Skeletal muscle satellite cell (primary cell): ENCODE results near the gene TSPAN4.

ENCODE experiments used
- H3K27me3 ChIP-seq: 2 replicates; pipeline ENCODE4 v1.7.0; 2013; ENCODE audit warnings: low read length; ENCODE audit not compliant: control insufficient read depth, insufficient read depth
- H3K36me3 ChIP-seq: 2 replicates; pipeline ENCODE4 v1.7.0; 2013; ENCODE audit warnings: mild to moderate bottlenecking, control low read depth, low read length; ENCODE audit not compliant: insufficient read depth
- H3K4me1 ChIP-seq: 2 replicates; pipeline ENCODE4 v1.7.0; 2013; ENCODE audit warnings: low read length; ENCODE audit not compliant: control insufficient read depth, insufficient read depth
- H3K4me2 ChIP-seq: 2 replicates; pipeline ENCODE4 v1.7.0; 2013; ENCODE audit warnings: mild to moderate bottlenecking, low read length
- H3K4me3 ChIP-seq: 2 replicates; pipeline ENCODE4 v1.7.0; 2013; ENCODE audit warnings: low read length
- H3K9ac ChIP-seq: 2 replicates; pipeline ENCODE4 v1.7.0; 2013; ENCODE audit warnings: mild to moderate bottlenecking, low read depth, low read length, moderate library complexity
- H3K9me3 ChIP-seq: replicated peaks from 2 replicates; pipeline ENCODE4 v1.7.0; 2013; ENCODE audit warnings: mild to moderate bottlenecking, control low read depth, low read length

Gene TSPAN4

GRCh38 chr11:894575-895201, 52.0 kb downstream of the TSPAN4 start:
- Histone ChIP-seq H3K27me3 (no peaks in the 10 kb centered on the region), H3K9ac (no peak overlapping the region), H3K4me3 (no peak overlapping the region), H3K4me1 (no peaks in the 10 kb centered on the region), H3K9me3 (no peaks in the 10 kb centered on the region), H3K36me3 (peaks cover 13% of the 10 kb centered on the region), H3K4me2 (no peak overlapping the region)

GRCh38 chr11:895331-896110, 52.9 kb downstream of the TSPAN4 start:
- Histone ChIP-seq H3K4me2 (no peak overlapping the region), H3K36me3 (peaks cover 17% of the 10 kb centered on the region), H3K9ac (no peak overlapping the region), H3K9me3 (no peaks in the 10 kb centered on the region), H3K4me1 (no peaks in the 10 kb centered on the region), H3K27me3 (no peaks in the 10 kb centered on the region), H3K4me3 (no peak overlapping the region)

GRCh38 chr11:897253-898142, 54.8 kb downstream of the TSPAN4 start:
- Histone ChIP-seq H3K4me1 (no peaks in the 10 kb centered on the region), H3K9ac (no peak overlapping the region), H3K4me2 (no peak overlapping the region), H3K9me3 (no peaks in the 10 kb centered on the region), H3K27me3 (no peaks in the 10 kb centered on the region), H3K4me3 (no peak overlapping the region), H3K36me3 (peaks cover 35% of the 10 kb centered on the region)

DNA sequence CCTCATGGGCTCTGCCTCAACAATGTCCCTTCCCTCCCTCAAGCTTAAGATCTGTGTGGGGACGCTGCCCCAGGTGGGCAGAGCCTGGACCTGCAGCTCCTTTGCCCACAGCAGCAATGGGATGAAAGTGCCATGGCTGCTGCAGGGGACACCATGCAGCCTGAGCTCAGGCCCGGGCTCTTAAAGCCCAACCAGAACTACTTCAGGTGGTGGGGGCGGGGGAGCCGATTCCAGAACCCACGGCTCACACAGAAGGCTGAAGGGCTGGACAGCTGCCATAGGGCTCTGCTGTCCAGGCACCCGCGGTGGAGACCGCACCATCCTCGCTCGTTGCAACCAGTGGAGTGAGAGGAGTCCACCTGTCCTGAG, 55.5 kb downstream of the TSPAN4 start:
- Histone ChIP-seq H3K27me3 (no peaks in the 10 kb centered on the region), H3K4me2 (no peak overlapping the region), H3K4me3 (no peak overlapping the region), H3K36me3 (peaks cover 42% of the 10 kb centered on the region), H3K9me3 (no peaks in the 10 kb centered on the region), H3K4me1 (no peaks in the 10 kb centered on the region), H3K9ac (no peak overlapping the region)

DNA sequence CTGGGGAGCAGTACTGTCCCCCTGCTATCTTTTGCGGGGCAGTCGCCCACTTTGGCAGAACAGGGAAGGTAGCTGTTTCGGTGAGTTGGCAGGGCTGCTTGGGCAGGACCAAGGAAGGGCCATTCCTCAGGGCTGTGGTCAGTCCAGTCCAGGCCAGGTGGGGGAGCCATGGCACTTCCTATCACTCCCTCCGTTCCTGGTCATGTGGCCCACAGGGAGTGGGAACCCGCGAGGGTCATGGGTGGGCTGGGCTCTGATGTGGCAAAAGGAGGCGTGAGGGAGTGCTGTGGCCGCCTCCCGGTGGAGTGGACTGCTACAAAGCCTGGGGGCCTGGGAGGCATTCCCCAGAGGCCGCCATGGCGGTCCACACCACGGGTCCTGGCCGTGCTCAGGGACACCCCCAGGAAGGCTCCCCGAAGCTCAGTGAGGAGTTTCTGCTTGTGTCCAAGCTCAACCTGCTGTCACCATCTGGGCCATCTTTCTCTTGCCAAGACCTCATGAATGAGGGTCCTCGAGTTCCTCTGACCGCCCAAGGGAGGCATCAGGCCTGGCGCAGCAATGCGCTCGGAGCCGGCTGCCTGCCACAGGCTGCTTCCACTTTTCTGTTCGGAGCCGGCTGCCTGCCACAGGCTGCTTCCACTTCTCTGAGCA, 56.0 kb downstream of the TSPAN4 start:
- Histone ChIP-seq H3K9me3 (no peaks in the 10 kb centered on the region), H3K9ac (no peak overlapping the region), H3K4me2 (no peak overlapping the region), H3K36me3 (peaks cover 43% of the 10 kb centered on the region), H3K4me3 (no peak overlapping the region), H3K4me1 (no peaks in the 10 kb centered on the region), H3K27me3 (no peaks in the 10 kb centered on the region)

GRCh38 chr11:899724-900123, 57.1 kb downstream of the TSPAN4 start:
- no peak overlapping the region for H3K4me3 ChIP-seq
- no peaks in the 10 kb centered on the region for H3K4me1 ChIP-seq
- no peaks in the 10 kb centered on the region for H3K27me3 ChIP-seq
- H3K4me2 ChIP-seq = no peak overlapping the region
- H3K36me3 ChIP-seq = peaks cover 53% of the 10 kb centered on the region
- no peak overlapping the region for H3K9ac ChIP-seq
- H3K9me3 ChIP-seq = no peaks in the 10 kb centered on the region

DNA sequence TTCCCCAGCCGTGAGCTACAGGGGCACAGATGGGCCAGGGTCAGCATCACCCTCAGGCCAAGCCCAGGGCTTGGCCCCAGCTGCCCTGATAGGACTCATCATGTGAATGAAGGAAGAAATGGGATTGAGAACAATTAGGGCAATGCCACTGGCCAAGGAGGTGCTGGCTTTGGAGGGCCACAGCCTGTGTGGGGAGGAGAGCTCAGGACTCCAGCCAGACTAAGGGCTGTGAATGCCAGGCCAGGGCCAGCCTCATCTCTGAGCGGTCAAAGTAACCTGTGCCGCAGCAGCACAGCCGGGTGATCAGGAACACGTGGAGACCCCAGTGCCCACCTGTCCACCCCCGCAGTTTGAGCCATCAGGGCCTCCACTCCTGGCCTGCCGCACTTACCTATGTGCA, 57.9 kb downstream of the TSPAN4 start:
- peaks cover 53% of the 10 kb centered on the region for H3K36me3 ChIP-seq

DNA sequence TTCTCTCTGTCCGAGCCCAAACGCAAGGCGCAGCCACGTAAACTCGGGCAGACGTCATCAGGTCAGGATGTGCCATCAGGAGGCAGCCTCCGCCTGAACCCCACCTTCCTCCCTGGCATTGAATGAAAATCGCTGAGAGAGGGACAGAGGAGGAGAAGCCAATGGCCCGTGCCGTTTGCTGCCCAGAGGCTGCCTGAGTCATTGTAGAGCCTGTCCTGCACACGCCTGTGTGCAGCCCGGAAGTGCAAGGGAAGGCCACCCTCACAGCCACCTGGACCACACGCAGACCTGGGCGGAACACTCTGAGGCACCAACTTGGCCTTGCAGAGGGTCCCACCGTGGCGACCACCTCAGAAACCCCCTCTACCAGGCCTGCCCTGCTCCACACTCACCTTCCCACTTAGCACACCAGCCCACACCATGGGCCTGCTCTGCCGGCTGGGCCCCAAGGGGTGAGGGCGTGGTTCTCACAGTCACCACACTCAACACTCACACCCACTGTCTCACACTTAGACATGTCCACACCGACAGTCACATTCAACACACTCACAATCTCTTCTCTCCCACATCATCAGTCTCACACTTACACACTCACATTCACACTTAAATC, 58.9 kb downstream of the TSPAN4 start:
- Histone ChIP-seq H3K36me3 (peaks cover 53% of the 10 kb centered on the region), H3K27me3 (no peaks in the 10 kb centered on the region), H3K4me1 (no peaks in the 10 kb centered on the region), H3K4me2 (no peak overlapping the region), H3K9me3 (no peaks in the 10 kb centered on the region), H3K4me3 (no peak overlapping the region), H3K9ac (no peak overlapping the region)

More for the DNA sequence above, 57.9 kb downstream of the TSPAN4 start:
- Histone ChIP-seq H3K9ac (no peak overlapping the region), H3K27me3 (no peaks in the 10 kb centered on the region), H3K4me2 (no peak overlapping the region), H3K4me3 (no peak overlapping the region), H3K9me3 (no peaks in the 10 kb centered on the region), H3K4me1 (no peaks in the 10 kb centered on the region)

GRCh38 chr11:904380-904779, 61.7 kb downstream of the TSPAN4 start:
- no peaks in the 10 kb centered on the region for H3K9me3 ChIP-seq
- H3K9ac ChIP-seq = no peak overlapping the region
- H3K4me2 ChIP-seq = no peak overlapping the region
- H3K4me3 ChIP-seq = no peak overlapping the region
- H3K27me3 ChIP-seq = no peaks in the 10 kb centered on the region
- no peaks in the 10 kb centered on the region for H3K4me1 ChIP-seq
- H3K36me3 ChIP-seq = peaks cover 44% of the 10 kb centered on the region

- Histone ChIP-seq H3K4me2 (no peak overlapping the region), H3K27me3 (no peaks in the 10 kb centered on the region), H3K4me3 (no peak overlapping the region), H3K9ac (no peak overlapping the region), H3K36me3 (peaks cover 32% of the 10 kb centered on the region), H3K4me1 (peaks cover under 1% of the 10 kb centered on the region), H3K9me3 (no peaks in the 10 kb centered on the region)
These were observed 63.3 kb downstream of the TSPAN4 start for GRCh38 chr11:905952-906351.

DNA sequence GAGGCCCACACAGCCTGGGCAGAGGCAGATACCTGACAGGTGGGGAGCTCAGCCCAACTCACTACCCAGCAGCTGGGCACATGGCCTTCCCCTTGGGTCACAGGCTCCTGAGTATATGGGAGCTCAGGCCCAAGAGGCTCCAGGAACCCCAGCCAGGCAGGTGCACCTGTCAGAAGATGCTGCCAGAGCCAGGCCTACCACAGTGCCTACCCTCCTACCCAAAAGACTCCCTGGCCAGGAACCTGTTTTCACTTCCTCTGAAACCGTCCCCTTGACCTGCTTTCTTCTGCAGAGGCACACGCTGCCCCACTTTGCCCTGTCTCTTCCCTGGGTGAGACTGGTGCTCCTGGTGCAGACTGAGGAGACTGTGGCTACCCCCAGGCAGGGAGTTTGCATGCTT, 65.0 kb downstream of the TSPAN4 start:
- Histone ChIP-seq H3K27me3 (no peaks in the 10 kb centered on the region), H3K9ac (no peak overlapping the region), H3K4me3 (no peak overlapping the region), H3K9me3 (no peaks in the 10 kb centered on the region), H3K4me2 (no peak overlapping the region), H3K4me1 (peaks cover 9% of the 10 kb centered on the region), H3K36me3 (peaks cover 16% of the 10 kb centered on the region)
